GM12878 (cell line): Measurements from ENCODE around the gene PTCH2. TPM values are rescaled to one million over a fixed set of nuclear protein-coding genes. Genes with fewer than 3 reads are reported as not detected.

Experiments
- ATF7 ChIP-seq: fragments of 450-650 bp; IDR thresholded peaks from 2 replicates; pipeline ENCODE4 v1.6.1; 2016; ENCODE audit warnings: low read depth, mild to moderate bottlenecking
- BHLHE40 ChIP-seq, 2 experiments: fragments of 450-650 bp in 1 of 2; IDR thresholded peaks; 2 replicates each; pipeline ENCODE4 v1.6.1; 2011 to 2017; ENCODE audit warnings: low read depth in 2 of 2, borderline replicate concordance in 1 of 2, improper control_type of control experiment in 1 of 2, low read length in 1 of 2, mild to moderate bottlenecking in 1 of 2
- CBX5 ChIP-seq: sonication (generic); IDR thresholded peaks from 2 replicates; pipeline ENCODE4 v1.6.1; 2016; ENCODE audit warnings: low read depth, moderate library complexity, mild to moderate bottlenecking, inconsistent platforms
- CHD2 ChIP-seq: IDR thresholded peaks from 2 replicates; pipeline ENCODE4 v1.6.1; 2011; ENCODE audit warnings: low read depth, low read length, improper control_type of control experiment, borderline replicate concordance
- EED ChIP-seq: sonication (generic); IDR thresholded peaks from 2 replicates; pipeline ENCODE4 v1.6.1; 2016; ENCODE audit warnings: antibody characterized with exemption, low read depth
- ESRRA ChIP-seq: IDR thresholded peaks from 2 replicates; pipeline ENCODE4 v1.6.1; 2012; ENCODE audit warnings: mild to moderate bottlenecking, low read length, improper control_type of control experiment
- FOS ChIP-seq: IDR thresholded peaks from 3 replicates; pipeline ENCODE4 v1.6.1; 2011; ENCODE audit warnings: borderline replicate concordance; ENCODE audit not compliant: insufficient read length; ENCODE audit errors: extremely low read depth
- HDAC6 ChIP-seq: fragments of 200-600 bp; sonication (generic); IDR thresholded peaks from one replicate; pipeline ENCODE4 v1.8.0; 2017; ENCODE audit warnings: antibody characterized with exemption; ENCODE audit not compliant: unreplicated experiment
- IKZF1 ChIP-seq: fragments of 450-650 bp; conservative IDR thresholded peaks from 2 replicates; pipeline ENCODE4 v1.6.1; 2017; ENCODE audit warnings: antibody characterized with exemption, mild to moderate bottlenecking
- IKZF2 ChIP-seq, 2 experiments: fragments of 450-650 bp; IDR thresholded peaks; 2 replicates each; pipeline ENCODE4 v1.6.1; 2017; ENCODE audit warnings: mild to moderate bottlenecking in 2 of 2, moderate library complexity in 2 of 2
- IRF4 ChIP-seq: IDR thresholded peaks from 2 replicates; pipeline ENCODE4 v1.6.1; 2011; ENCODE audit warnings: low read depth, low read length
- LARP7 ChIP-seq: fragments of 450-650 bp; IDR thresholded peaks from 2 replicates; pipeline ENCODE4 v1.6.1; 2017; ENCODE audit warnings: mild to moderate bottlenecking
- MTA3 ChIP-seq: IDR thresholded peaks from 2 replicates; pipeline ENCODE4 v1.6.1; 2012; ENCODE audit warnings: low read length, inconsistent platforms, borderline replicate concordance
- NFIC ChIP-seq: IDR thresholded peaks from 2 replicates; pipeline ENCODE4 v1.6.1; 2012; ENCODE audit warnings: low read depth, mild to moderate bottlenecking, inconsistent platforms, low read length, moderate library complexity
- NFYB ChIP-seq: IDR thresholded peaks from 2 replicates; pipeline ENCODE4 v1.6.1; 2011; ENCODE audit warnings: low read depth, mild to moderate bottlenecking, low read length, improper control_type of control experiment, moderate library complexity; ENCODE audit not compliant: insufficient read depth
- PAX5 ChIP-seq: IDR thresholded peaks from 2 replicates; pipeline ENCODE4 v1.6.1; 2011; ENCODE audit warnings: low read depth, low read length, borderline replicate concordance
- POLR2AphosphoS2 ChIP-seq: IDR thresholded peaks from 2 replicates; pipeline ENCODE4 v1.6.1; 2011; ENCODE audit warnings: low read depth, mild to moderate bottlenecking, low read length, improper control_type of control experiment, moderate library complexity
- RBBP5 ChIP-seq: fragments of 200-600 bp; sonication (generic); conservative IDR thresholded peaks from 2 replicates; pipeline ENCODE4 v1.6.1; 2016
- RFX5 ChIP-seq: IDR thresholded peaks from 2 replicates; pipeline ENCODE4 v1.6.1; 2011; ENCODE audit warnings: low read depth, low read length, improper control_type of control experiment
- SIN3A ChIP-seq: IDR thresholded peaks from 2 replicates; pipeline ENCODE4 v1.6.1; 2012; ENCODE audit warnings: low read depth, low read length, improper control_type of control experiment
- TARDBP ChIP-seq: IDR thresholded peaks from 2 replicates; pipeline ENCODE4 v1.6.1; 2016; ENCODE audit warnings: borderline replicate concordance
- TCF3 ChIP-seq: IDR thresholded peaks from 2 replicates; pipeline ENCODE4 v1.6.1; 2012; ENCODE audit warnings: low read depth, mild to moderate bottlenecking, low read length, borderline replicate concordance; ENCODE audit not compliant: insufficient read depth
- ZBED1 ChIP-seq: IDR thresholded peaks from 2 replicates; pipeline ENCODE4 v1.6.1; 2016; ENCODE audit warnings: borderline replicate concordance
- ZBTB33 ChIP-seq: fragments of 450-650 bp; IDR thresholded peaks from 2 replicates; pipeline ENCODE4 v1.6.1; 2017; ENCODE audit warnings: mild to moderate bottlenecking
- ZNF384 ChIP-seq: IDR thresholded peaks from 2 replicates; pipeline ENCODE4 v1.6.1; 2012; ENCODE audit warnings: low read depth, mild to moderate bottlenecking, low read length, improper control_type of control experiment, borderline replicate concordance
- ZNF592 ChIP-seq: fragments of 450-650 bp; IDR thresholded peaks from 2 replicates; pipeline ENCODE4 v1.6.1; 2017; ENCODE audit warnings: mild to moderate bottlenecking, moderate library complexity
- polyA plus RNA-seq, 11 experiments: library from polyadenylated mRNA; depleted of rRNA in 4 of 11; unstranded in 6 of 11; stranded (reverse) in 5 of 11; fragments of >200 nt; fragmentation: Nextera tagmentation in 4 of 11; fragmentation: Illumina TruSeq in 1 of 11; extraction: Ambion mirVana in 4 of 11; extraction: Trizol in 1 of 11; gene quantifications; 1 replicate in 1 of 11; 2 replicates in 10 of 11; pipeline versions ENCODE4 v1.2.1 to v1.2.3, GENCODE V29; 2011 to 2016; ENCODE audit warnings: inconsistent platforms in 2 of 11, missing spikeins in 2 of 11, low read depth in 1 of 11
- total RNA-seq, 4 experiments: library from RNA; depleted of rRNA in 3 of 4; stranded (reverse); fragments of >200 nt in 3 of 4; fragmentation: Illumina TruSeq in 1 of 4; extraction: Trizol in 1 of 4; gene quantifications; 2 replicates each; pipeline versions ENCODE4 v1.2.1 to v1.2.3, GENCODE V29; 2013 to 2021

PTCH2 gene
- total and polyA plus RNA-seq, 10 of the 15 experiments (the other 5 are each of a cell fraction or from before 2014, with no cell fraction given) = 0.03 to 8.4 (median 0.10) TPM

GRCh38 chr1:44799770-44800584 lies 43.1 kb downstream of the PTCH2 start, which contains the start of gene PLK3 (continued):
- TF ChIP-seq CHD2 = no peak; the same call in none of the 2 replicates
- no peak for TF ChIP-seq FOS
- no peak for TF ChIP-seq HDAC6
- no peak for TF ChIP-seq ZBED1
- TF ChIP-seq ESRRA = no peak
- peak; percentile 94; the same call in 1 of the 2 replicates for TF ChIP-seq LARP7
- TF ChIP-seq NFIC = no peak
- TF ChIP-seq IRF4 = no peak
- TF ChIP-seq ZBTB33 = no peak
- TF ChIP-seq ZNF384 = no peak
- TF ChIP-seq IKZF1 = peak; percentile 84
- no peak for TF ChIP-seq ZNF592
- TF ChIP-seq CBX5 = no peak
- peak; percentile 79 for TF ChIP-seq ATF7
- no peak for TF ChIP-seq TARDBP
- no peak for TF ChIP-seq NFYB
- peak; percentile 72; the same call in 1 of the 2 replicates for TF ChIP-seq POLR2AphosphoS2
- TF ChIP-seq IKZF2 (IDR thresholded peaks at IDR 0.05) = peak; percentile 66 to 76; a peak in 3 of 4 replicates
- TF ChIP-seq BHLHE40 (IDR thresholded peaks at IDR 0.05; ENCODE audit: borderline replicate concordance in 1 of 2, low read depth in 2 of 2, low read length in 1 of 2) = peak in 1 of 2 experiments; percentile 74; a peak in 3 of 4 replicates
- no peak for TF ChIP-seq RBBP5
- TF ChIP-seq RFX5 = peak; percentile 77; the same call in 1 of the 2 replicates
- peak; percentile 79; the same call in 1 of the 2 replicates for TF ChIP-seq SIN3A
- peak; percentile 57; the same call in 1 of the 2 replicates for TF ChIP-seq EED
- no peak for TF ChIP-seq MTA3
- TF ChIP-seq TCF3 = peak; percentile 11; the same call in 1 of the 2 replicates
- 0 out of 2 replicates have a peak, but pooled peaks have one; percentile 23 for TF ChIP-seq PAX5
